Suppressor macrophage treated with lipopolysaccharide for 1 hour (primary cell): ENCODE data around the gene TTC1.
"Not testable (repeated sequence)": the region's sequence is repeated elsewhere in the genome, so short reads cannot be mapped to it uniquely, and the experiment has no call there.

Source experiments
- DNase-seq, 3 donors: peaks; one replicate each; pipeline ENCODE4 v3.0.0-alpha.2; 2020 to 2022

TTC1 gene

GRCh38 chr5:160044391-160044804, 35.5 kb downstream of the TTC1 start:
- DNase-seq: peak in 2 of 3 donors; percentile 10 to 52

GRCh38 chr5:160044967-160045366, 36.0 kb downstream of the TTC1 start:
- DNase-seq: peak; percentile 7 to 36 (median 34)

- no peak for DNase-seq
These were observed 38.5 kb downstream of the TTC1 start for GRCh38 chr5:160047423-160047822.

GRCh38 chr5:160048131-160048530, 39.2 kb downstream of the TTC1 start:
- no peak for DNase-seq

- DNase-seq: no peak
These were observed 40.2 kb downstream of the TTC1 start for GRCh38 chr5:160049099-160049498.

GRCh38 chr5:160054047-160054446, 45.1 kb downstream of the TTC1 start:
- DNase-seq: no peak

GRCh38 chr5:160054831-160055230, 45.9 kb downstream of the TTC1 start:
- no peak for DNase-seq

- no peak for DNase-seq
These were observed 48.3 kb downstream of the TTC1 start for GRCh38 chr5:160057256-160057655.

- no peak for DNase-seq
These were observed 51.1 kb downstream of the TTC1 start for GRCh38 chr5:160060001-160060400.

GRCh38 chr5:160061770-160062169, 52.8 kb downstream of the TTC1 start:
- no peak for DNase-seq

- DNase-seq: no peak
These were observed 55.5 kb downstream of the TTC1 start for GRCh38 chr5:160064417-160064810.

- DNase-seq: no peak
These were observed 56.2 kb downstream of the TTC1 start for GRCh38 chr5:160064995-160065614.

- DNase-seq: not testable (repeated sequence)
These were observed 60.2 kb downstream of the TTC1 start for GRCh38 chr5:160069120-160069519.

- DNase-seq: peak; percentile 18 to 32 (median 24)
These were observed 62.6 kb downstream of the TTC1 start for GRCh38 chr5:160071516-160071915.

GRCh38 chr5:160071916-160072315, 63.0 kb downstream of the TTC1 start:
- DNase-seq: no peak

GRCh38 chr5:160075073-160075472, 66.1 kb downstream of the TTC1 start:
- no peak for DNase-seq

GRCh38 chr5:160076997-160077396, 68.1 kb downstream of the TTC1 start:
- DNase-seq: no peak

GRCh38 chr5:160079753-160080152, 70.8 kb downstream of the TTC1 start:
- DNase-seq: no peak

- DNase-seq: no peak
These were observed 72.6 kb downstream of the TTC1 start for GRCh38 chr5:160081495-160081894.

GRCh38 chr5:160082614-160083500, 73.9 kb downstream of the TTC1 start:
- DNase-seq: no peak

- DNase-seq: no peak
These were observed 74.6 kb downstream of the TTC1 start for GRCh38 chr5:160083501-160083900.

GRCh38 chr5:160084144-160084543, 75.2 kb downstream of the TTC1 start:
- DNase-seq: no peak

- DNase-seq: no peak
These were observed 78.3 kb downstream of the TTC1 start for GRCh38 chr5:160087199-160087598.

GRCh38 chr5:160088805-160089204, 79.9 kb downstream of the TTC1 start:
- DNase-seq: no peak
